ENCODE results near the gene DOCK4. TPM values are rescaled to one million over a fixed set of nuclear protein-coding genes. Genes with fewer than 3 reads are reported as not detected.

The DOCK4 gene
- total RNA-seq, 1 experiment from 2014 or later = 4.9 TPM

GRCh38 chr7:111872450-111873325 lies 333.5 kb downstream of the DOCK4 start:
- Histone ChIP-seq H3K9me3 (ENCODE audit: control insufficient read depth, low read depth, low read length) (no peaks in the 10 kb centered on the region), H3K79me1 (ENCODE audit: insufficient read depth, low read depth, low read length, poor library complexity, severe bottlenecking) (no peaks in the 10 kb centered on the region), H2BK15ac (ENCODE audit: low read depth, low read length) (no peak overlapping the region), H3K4me2 (ENCODE audit: insufficient read depth, insufficient read length, low read length) (no peak overlapping the region), H4K5ac (ENCODE audit: insufficient read length, low read depth, low read length) (no peak overlapping the region), H2BK120ac (ENCODE audit: low read depth, low read length, poor library complexity, severe bottlenecking) (no peak overlapping the region), H3K4ac (ENCODE audit: low read depth, low read length) (no peak overlapping the region), H4K91ac (ENCODE audit: insufficient read length, low read depth, low read length) (no peak overlapping the region), H4K20me1 (ENCODE audit: control insufficient read depth, insufficient read depth, insufficient read length) (no peaks in the 10 kb centered on the region), H3K56ac (ENCODE audit: insufficient read length, low read depth, low read length) (no peak overlapping the region), H3K23ac (ENCODE audit: insufficient read length, low read depth, low read length) (no peak overlapping the region), H3K27me3 (ENCODE audit: insufficient read depth, low read length) (no peaks in the 10 kb centered on the region), H2BK20ac (ENCODE audit: low read depth, low read length, poor library complexity, severe bottlenecking) (no peak overlapping the region), H2AFZ (ENCODE audit: low read length) (no peak overlapping the region), H2AK5ac (ENCODE audit: insufficient read length, low read length) (no peak overlapping the region), H3K23me2 (ENCODE audit: insufficient read length, low read depth, low read length, poor library complexity, severe bottlenecking) (no peaks in the 10 kb centered on the region), H3K14ac (ENCODE audit: insufficient read depth, low read length) (no peak overlapping the region), H3K79me2 (ENCODE audit: insufficient read depth, low read length) (no peaks in the 10 kb centered on the region), H4K8ac (replicated peaks; ENCODE audit: insufficient read length, low read depth, low read length) (no peak overlapping the region), H2BK5ac (ENCODE audit: insufficient read length, low read length) (no peak overlapping the region), H3K4me1 (ENCODE audit: insufficient read depth, low read length) (peaks cover 5% of the 10 kb centered on the region; the same call in 1 of the 2 replicates), H2BK12ac (ENCODE audit: insufficient read length, low read depth, low read length) (no peak overlapping the region), H3K18ac (ENCODE audit: insufficient read length, low read depth, low read length) (no peak overlapping the region), H3T11ph (ENCODE audit: low read length) (no peak overlapping the region), H3K27ac (ENCODE audit: insufficient read length, low read depth, low read length) (no peak overlapping the region), H3K9ac (ENCODE audit: extremely low read depth, insufficient read length, low read length) (no peak overlapping the region)
- H3K36me3 Mint-ChIP-seq (ENCODE audit: insufficient read depth in 1 of 3, low read depth in 3 of 3) = peaks cover 0 to 14% (median 4%) of the 10 kb centered on the region in 3 experiments; a peak in 4 of 7 replicates
- WGBS (ENCODE audit: extremely low coverage, insufficient read length, low lambda C conversion rate) = no CpG with 5 or more reads among the region's 4 CpGs
- DNase-seq = no peak
- H3K27me3 Mint-ChIP-seq (ENCODE audit: low read depth) = no peaks in the 10 kb centered on the region
- no peaks in the 10 kb centered on the region for H3K9me3 Mint-ChIP-seq
- no peak for TF ChIP-seq CTCF (conservative IDR thresholded peaks at IDR 0.05)
- H3K27ac Mint-ChIP-seq = peak overlapping the region in 1 of 3 experiments; percentile 83; a peak in 4 of 7 replicates
- H3K4me3 Mint-ChIP-seq = no peak overlapping the region
- peaks cover 19 to 20% of the 10 kb centered on the region in 2 experiments for H3K4me1 Mint-ChIP-seq
